Measurements from ENCODE around the gene RET. TPM values are rescaled to one million over a fixed set of nuclear protein-coding genes. Genes with fewer than 3 reads are reported as not detected.

RET gene
- total and polyA plus RNA-seq, 2 experiments from 2014 or later: 0.50 TPM; not detected in 1

DNA sequence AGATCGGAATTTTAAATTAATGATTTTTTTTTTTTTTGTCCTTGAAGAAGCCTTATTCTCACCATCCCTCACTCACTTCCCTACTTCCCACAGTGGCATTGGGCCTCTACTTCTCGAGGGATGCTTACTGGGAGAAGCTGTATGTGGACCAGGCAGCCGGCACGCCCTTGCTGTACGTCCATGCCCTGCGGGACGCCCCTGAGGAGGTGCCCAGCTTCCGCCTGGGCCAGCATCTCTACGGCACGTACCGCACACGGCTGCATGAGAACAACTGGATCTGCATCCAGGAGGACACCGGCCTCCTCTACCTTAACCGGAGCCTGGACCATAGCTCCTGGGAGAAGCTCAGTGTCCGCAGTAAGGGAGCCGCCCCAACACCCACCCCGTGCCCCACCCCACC, 23.5 kb downstream of the RET start:
- Histone ChIP-seq H3K27me3 (peaks cover 27% of the 10 kb centered on the region), H2AFZ (no peak overlapping the region), H4K20me1 (ENCODE audit: insufficient read depth, poor library complexity, severe bottlenecking) (no peaks in the 10 kb centered on the region), H3K36me3 (replicated peaks; ENCODE audit: insufficient read depth, low read depth) (no peaks in the 10 kb centered on the region), H3K9me2 (replicated peaks; ENCODE audit: insufficient read depth) (no peaks in the 10 kb centered on the region), H3K4me2 (no peak overlapping the region), H3K4me1 (ENCODE audit: insufficient read depth) (peaks cover 8% of the 10 kb centered on the region), H3K4me3 (no peak overlapping the region), H3K27ac (no peak overlapping the region), H3K9me3 (ENCODE audit: low read depth) (no peaks in the 10 kb centered on the region), H3K79me2 (no peaks in the 10 kb centered on the region)
- TF ChIP-seq, protein P1, sequence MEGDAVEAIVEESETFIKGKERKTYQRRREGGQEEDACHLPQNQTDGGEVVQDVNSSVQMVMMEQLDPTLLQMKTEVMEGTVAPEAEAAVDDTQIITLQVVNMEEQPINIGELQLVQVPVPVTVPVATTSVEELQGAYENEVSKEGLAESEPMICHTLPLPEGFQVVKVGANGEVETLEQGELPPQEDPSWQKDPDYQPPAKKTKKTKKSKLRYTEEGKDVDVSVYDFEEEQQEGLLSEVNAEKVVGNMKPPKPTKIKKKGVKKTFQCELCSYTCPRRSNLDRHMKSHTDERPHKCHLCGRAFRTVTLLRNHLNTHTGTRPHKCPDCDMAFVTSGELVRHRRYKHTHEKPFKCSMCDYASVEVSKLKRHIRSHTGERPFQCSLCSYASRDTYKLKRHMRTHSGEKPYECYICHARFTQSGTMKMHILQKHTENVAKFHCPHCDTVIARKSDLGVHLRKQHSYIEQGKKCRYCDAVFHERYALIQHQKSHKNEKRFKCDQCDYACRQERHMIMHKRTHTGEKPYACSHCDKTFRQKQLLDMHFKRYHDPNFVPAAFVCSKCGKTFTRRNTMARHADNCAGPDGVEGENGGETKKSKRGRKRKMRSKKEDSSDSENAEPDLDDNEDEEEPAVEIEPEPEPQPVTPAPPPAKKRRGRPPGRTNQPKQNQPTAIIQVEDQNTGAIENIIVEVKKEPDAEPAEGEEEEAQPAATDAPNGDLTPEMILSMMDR (IDR thresholded peaks at IDR 0.05; ENCODE audit: poor library complexity): no peak
- no peak for TF ChIP-seq EZH2phosphoT487 (IDR thresholded peaks at IDR 0.05; ENCODE audit: low read depth, severe bottlenecking, unreplicated experiment)
- no peak for TF ChIP-seq EZH2 (IDR thresholded peaks at IDR 0.05; ENCODE audit: borderline replicate concordance)
- 95% methylated on average over 16 of the region's 17 CpGs for WGBS (ENCODE audit: low lambda C conversion rate, missing lambda C conversion rate)
- DNase-seq (ENCODE audit: low spot score): no peak

DNA sequence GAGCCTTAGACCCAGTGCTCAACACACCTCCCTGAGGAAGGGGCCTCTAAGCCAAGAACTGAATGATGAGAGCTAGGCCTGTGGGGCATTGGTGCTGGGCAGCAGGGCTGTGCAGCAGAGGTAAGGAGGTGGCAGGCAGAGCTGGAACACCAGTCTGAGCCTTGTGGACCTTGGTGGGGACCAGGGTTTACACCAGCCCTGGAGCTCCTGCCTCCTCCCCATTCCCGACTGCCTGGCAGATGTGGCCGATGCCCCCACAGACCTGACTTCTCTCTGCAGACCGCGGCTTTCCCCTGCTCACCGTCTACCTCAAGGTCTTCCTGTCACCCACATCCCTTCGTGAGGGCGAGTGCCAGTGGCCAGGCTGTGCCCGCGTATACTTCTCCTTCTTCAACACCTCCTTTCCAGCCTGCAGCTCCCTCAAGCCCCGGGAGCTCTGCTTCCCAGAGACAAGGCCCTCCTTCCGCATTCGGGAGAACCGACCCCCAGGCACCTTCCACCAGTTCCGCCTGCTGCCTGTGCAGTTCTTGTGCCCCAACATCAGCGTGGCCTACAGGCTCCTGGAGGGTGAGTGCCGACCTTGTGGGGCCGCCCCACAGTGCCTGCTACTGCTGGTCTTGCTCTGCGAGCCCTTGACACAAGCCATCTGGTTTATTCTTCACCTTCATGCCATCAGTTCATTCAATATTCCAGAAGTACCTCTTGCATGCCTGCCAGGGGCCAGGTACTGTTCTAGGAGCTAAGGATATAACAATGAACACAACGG, 25.4 kb downstream of the RET start:
- H3K27ac ChIP-seq: no peak overlapping the region
- DNase-seq (ENCODE audit: low spot score): no peak
- H3K4me2 ChIP-seq: no peak overlapping the region
- no peaks in the 10 kb centered on the region for H3K36me3 ChIP-seq (replicated peaks; ENCODE audit: insufficient read depth, low read depth)
- no peaks in the 10 kb centered on the region for H3K9me2 ChIP-seq (replicated peaks; ENCODE audit: insufficient read depth)
- no peaks in the 10 kb centered on the region for H3K9me3 ChIP-seq (ENCODE audit: low read depth)
- 89% methylated on average over 19 of the region's 19 CpGs for WGBS (ENCODE audit: low lambda C conversion rate, missing lambda C conversion rate)
- no peaks in the 10 kb centered on the region for H3K79me2 ChIP-seq
- no peaks in the 10 kb centered on the region for H4K20me1 ChIP-seq (ENCODE audit: insufficient read depth, poor library complexity, severe bottlenecking)
- TF ChIP-seq, protein P1 (IDR thresholded peaks at IDR 0.05; ENCODE audit: poor library complexity): no peak
- no peak for TF ChIP-seq EZH2 (IDR thresholded peaks at IDR 0.05; ENCODE audit: borderline replicate concordance)
- TF ChIP-seq EZH2phosphoT487 (IDR thresholded peaks at IDR 0.05; ENCODE audit: low read depth, severe bottlenecking, unreplicated experiment): no peak
- H2AFZ ChIP-seq: no peak overlapping the region
- peaks cover 27% of the 10 kb centered on the region for H3K27me3 ChIP-seq
- H3K4me3 ChIP-seq: no peak overlapping the region
- H3K4me1 ChIP-seq (ENCODE audit: insufficient read depth): peaks cover 8% of the 10 kb centered on the region

DNA sequence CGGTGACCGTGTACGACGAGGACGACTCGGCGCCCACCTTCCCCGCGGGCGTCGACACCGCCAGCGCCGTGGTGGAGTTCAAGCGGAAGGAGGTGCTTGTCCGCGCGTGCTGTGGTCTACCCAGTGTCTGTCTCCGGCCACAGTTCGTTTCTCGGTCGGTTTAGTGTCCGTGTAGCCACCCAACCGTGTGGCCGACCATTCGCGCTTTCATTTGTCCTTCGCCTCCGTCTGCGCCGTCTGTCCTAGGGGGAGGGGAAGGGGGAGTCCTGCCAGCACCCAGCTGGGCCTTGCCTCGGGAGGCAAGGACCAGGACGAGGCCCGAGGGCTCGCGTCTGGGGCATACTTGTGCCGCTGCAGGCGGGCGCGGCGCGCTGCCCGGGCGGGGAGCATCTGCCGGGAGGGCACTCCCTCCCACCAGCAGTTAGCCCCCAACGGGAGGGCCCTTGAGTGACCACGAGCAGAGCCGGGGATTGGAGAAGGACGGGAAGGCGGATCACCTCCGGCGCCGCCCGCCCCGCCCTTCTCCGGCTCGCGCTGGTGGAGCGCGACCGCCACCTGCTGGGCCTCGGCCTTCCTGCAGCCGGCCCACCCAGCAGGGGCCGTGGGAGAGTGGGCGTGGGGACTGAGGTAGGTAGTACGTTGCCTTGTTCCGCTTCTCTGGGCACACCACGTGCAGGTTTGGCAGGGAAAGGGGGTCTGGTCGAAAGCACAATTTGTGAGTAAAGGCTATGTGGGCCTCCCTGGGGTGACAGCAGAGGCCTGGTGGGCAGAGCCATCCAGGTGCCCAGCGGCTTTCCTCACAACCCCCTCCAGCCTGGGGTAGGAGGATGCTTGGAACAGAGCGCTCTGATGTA, 28.5 kb downstream of the RET start:
- peak; percentile 87 for DNase-seq (ENCODE audit: low spot score)
- WGBS (ENCODE audit: low lambda C conversion rate, missing lambda C conversion rate): 5% methylated on average over 64 of the region's 71 CpGs
- no peak overlapping the region for H3K27ac ChIP-seq

More for the DNA sequence above, 28.5 kb downstream of the RET start:
- Histone ChIP-seq H3K4me3 (peak overlapping the region; percentile 77), H3K27me3 (peaks cover 27% of the 10 kb centered on the region), H3K4me2 (peak overlapping the region; percentile 100), H3K36me3 (replicated peaks; ENCODE audit: insufficient read depth, low read depth) (no peaks in the 10 kb centered on the region), H3K4me1 (ENCODE audit: insufficient read depth) (peaks cover 11% of the 10 kb centered on the region), H4K20me1 (ENCODE audit: insufficient read depth, poor library complexity, severe bottlenecking) (no peaks in the 10 kb centered on the region), H3K9me3 (ENCODE audit: low read depth) (no peaks in the 10 kb centered on the region), H3K79me2 (no peaks in the 10 kb centered on the region), H2AFZ (peak overlapping the region; percentile 100), H3K9me2 (replicated peaks; ENCODE audit: insufficient read depth) (no peaks in the 10 kb centered on the region)
- TF ChIP-seq, protein P1 (IDR thresholded peaks at IDR 0.05; ENCODE audit: poor library complexity): peak; percentile 99
- TF ChIP-seq EZH2phosphoT487 (IDR thresholded peaks at IDR 0.05; ENCODE audit: low read depth, severe bottlenecking, unreplicated experiment): no peak
- no peak for TF ChIP-seq EZH2 (IDR thresholded peaks at IDR 0.05; ENCODE audit: borderline replicate concordance)

All from hepatocyte (in vitro differentiated cells).